Ovary (tissue), 3 donors: ENCODE results near the gene BPIFA3.

Experiments used
- EP300 ChIP-seq: sonication (generic); formaldehyde crosslinking; IDR thresholded peaks from one replicate; pipeline ENCODE4 v1.6.1; 2017; ENCODE audit warnings: antibody characterized with exemption
- POLR2A ChIP-seq: fragments of 450-650 bp; IDR thresholded peaks from one replicate; pipeline ENCODE4 v1.6.1; 2017; ENCODE audit warnings: antibody characterized with exemption, mild to moderate bottlenecking, moderate library complexity
- TF ChIP-seq, protein P1 (sequence below), 3 donors: fragments of 450-650 bp in 2 of 3; fragments of 200-600 bp in 1 of 3; IDR thresholded peaks; one replicate each; pipeline versions ENCODE4 v1.5.1 to v1.8.0; 2016 to 2022; ENCODE audit warnings: antibody characterized with exemption in 3 of 3, mild to moderate bottlenecking in 1 of 3
- donor health status: DM: no; HTN: no; CAD: no.

GRCh38 chr20:33232486-33233072, 15.4 kb downstream of the BPIFA3 start:
- TF ChIP-seq, protein P1, sequence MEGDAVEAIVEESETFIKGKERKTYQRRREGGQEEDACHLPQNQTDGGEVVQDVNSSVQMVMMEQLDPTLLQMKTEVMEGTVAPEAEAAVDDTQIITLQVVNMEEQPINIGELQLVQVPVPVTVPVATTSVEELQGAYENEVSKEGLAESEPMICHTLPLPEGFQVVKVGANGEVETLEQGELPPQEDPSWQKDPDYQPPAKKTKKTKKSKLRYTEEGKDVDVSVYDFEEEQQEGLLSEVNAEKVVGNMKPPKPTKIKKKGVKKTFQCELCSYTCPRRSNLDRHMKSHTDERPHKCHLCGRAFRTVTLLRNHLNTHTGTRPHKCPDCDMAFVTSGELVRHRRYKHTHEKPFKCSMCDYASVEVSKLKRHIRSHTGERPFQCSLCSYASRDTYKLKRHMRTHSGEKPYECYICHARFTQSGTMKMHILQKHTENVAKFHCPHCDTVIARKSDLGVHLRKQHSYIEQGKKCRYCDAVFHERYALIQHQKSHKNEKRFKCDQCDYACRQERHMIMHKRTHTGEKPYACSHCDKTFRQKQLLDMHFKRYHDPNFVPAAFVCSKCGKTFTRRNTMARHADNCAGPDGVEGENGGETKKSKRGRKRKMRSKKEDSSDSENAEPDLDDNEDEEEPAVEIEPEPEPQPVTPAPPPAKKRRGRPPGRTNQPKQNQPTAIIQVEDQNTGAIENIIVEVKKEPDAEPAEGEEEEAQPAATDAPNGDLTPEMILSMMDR (IDR thresholded peaks at IDR 0.05), result no peak
- TF ChIP-seq POLR2A, result no peak
- no peak for TF ChIP-seq EP300
